K562 (cell line): ENCODE measurements around the gene LRFN2. TPM values are rescaled to one million over a fixed set of nuclear protein-coding genes. Genes with fewer than 3 reads are reported as not detected.

Experiments
- ATAC-seq: fragments of 200-7000 bp; cut with Tn5 transposase; 3 replicates; pipeline ENCODE4 v1.9.1; 2020; ENCODE audit warnings: moderate library complexity
- BruUV-seq: library from RNA; stranded (reverse); fragments of 400-500 nt; replicated peaks from 2 replicates; lab custom pipeline; 2021; lab: Mats Ljungman, UMichigan
- CTCF ChIA-PET: fragments of 300-600 bp; formaldehyde crosslinking; extraction: SDS; loops from one replicate; lab custom pipeline; 2021; ENCODE audit warnings: low intra/inter-chr PET ratio; lab: Yijun Ruan, JAX
- POLR2A ChIA-PET: fragments of 300-600, 350-650 bp; sonication (Branson Sonifier 250); formaldehyde crosslinking; extraction: SDS; loops from one replicate; lab custom pipeline; 2021; ENCODE audit warnings: antibody characterized with exemption, inconsistent platforms; lab: Yijun Ruan, JAX
- DNase-seq, 4 experiments: peaks; one replicate each; pipeline versions ENCODE4 v3.0.0 to v3.0.0-alpha.2; 2011 to 2018; ENCODE audit warnings: low spot score in 3 of 4, mixed read lengths in 3 of 4; ENCODE audit errors: extremely low read depth in 1 of 4
- FAIRE-seq: peaks from 2 replicates; lab custom pipeline; 2011; peaks lifted over from hg19 to GRCh38; lab: Jason Lieb, UNC
- H2AFZ ChIP-seq: 2 replicates; pipeline ENCODE4 v1.6.0; 2011; ENCODE audit warnings: low read depth, low read length, control low read depth, inconsistent platforms
- H3K27ac ChIP-seq: fragments of 200-600 bp; 3 replicates; pipeline ENCODE4 v1.8.0; 2011; ENCODE audit warnings: low read depth, mild to moderate bottlenecking, control low read depth, inconsistent platforms, low read length, moderate library complexity, mixed read lengths; ENCODE audit errors: extremely low read depth
- H3K27me3 ChIP-seq, 2 experiments: fragments of 300-600 bp in 1 of 2; 2 replicates in 1 of 2; 3 replicates in 1 of 2; pipeline versions ENCODE4 v1.6.0 to v1.8.0; 2011; ENCODE audit warnings: inconsistent platforms in 2 of 2, low read length in 2 of 2, mild to moderate bottlenecking in 1 of 2, mixed read lengths in 1 of 2, moderate library complexity in 1 of 2; ENCODE audit not compliant: control insufficient read depth in 2 of 2, insufficient read depth in 2 of 2
- H3K36me3 ChIP-seq: fragments of 300-600 bp; 3 replicates; pipeline ENCODE4 v1.8.0; 2011; ENCODE audit warnings: mild to moderate bottlenecking, low read length, inconsistent platforms; ENCODE audit not compliant: control insufficient read depth, insufficient read depth
- H3K4me1 ChIP-seq, 2 experiments: fragments of 200-600 bp in 1 of 2; replicated peaks in 1 of 2; 2 replicates in 1 of 2; 3 replicates in 1 of 2; pipeline versions ENCODE4 v1.5.1 to v1.8.0; 2011; ENCODE audit warnings: inconsistent platforms in 2 of 2, low read length in 2 of 2, mild to moderate bottlenecking in 1 of 2, mixed read lengths in 1 of 2, moderate library complexity in 1 of 2; ENCODE audit not compliant: control insufficient read depth in 2 of 2, insufficient read depth in 2 of 2
- H3K4me2 ChIP-seq: 2 replicates; pipeline ENCODE4 v1.6.1; 2011; ENCODE audit warnings: low read length, control low read depth, inconsistent platforms, mixed read lengths; ENCODE audit not compliant: insufficient read depth
- H3K4me3 ChIP-seq: fragments of 200-600 bp; sonication (generic), shearing (Covaris generic); 2 replicates; pipeline ENCODE4 v1.5.1; 2016; ENCODE audit warnings: control low read depth, inconsistent platforms
- H3K79me2 ChIP-seq: fragments of 200-600 bp; 3 replicates; pipeline ENCODE4 v1.8.0; 2011; ENCODE audit warnings: low read length, inconsistent platforms; ENCODE audit not compliant: control insufficient read depth, insufficient read depth
- H3K9ac ChIP-seq, 2 experiments: 2 replicates each; pipeline versions ENCODE4 v1.6.0 to v1.6.1; 2011; ENCODE audit warnings: low read depth in 2 of 2, low read length in 2 of 2, control low read depth in 1 of 2, inconsistent platforms in 1 of 2, mild to moderate bottlenecking in 1 of 2, mixed read lengths in 1 of 2; ENCODE audit not compliant: insufficient read depth in 1 of 2
- H3K9me1 ChIP-seq: one replicate; pipeline ENCODE4 v1.6.0; 2011; ENCODE audit warnings: inconsistent platforms, mild to moderate bottlenecking, low read length, moderate library complexity; ENCODE audit not compliant: control insufficient read depth, insufficient read depth
- H3K9me3 ChIP-seq: replicated peaks from 2 replicates; pipeline ENCODE4 v1.5.1; 2011; ENCODE audit warnings: low read depth, low read length, inconsistent platforms; ENCODE audit not compliant: control insufficient read depth, insufficient read depth
- H4K20me1 ChIP-seq: replicated peaks from 2 replicates; pipeline ENCODE4 v1.6.1; 2011; ENCODE audit warnings: low read length, inconsistent platforms, mixed read lengths; ENCODE audit not compliant: control insufficient read depth, insufficient read depth
- ADNP ChIP-seq: fragments of 200-800 bp; sonication (Bioruptor generic); IDR thresholded peaks from 2 replicates; pipeline ENCODE4 v1.6.1; 2016; ENCODE audit warnings: missing genetic modification characterization, missing compliant biosample characterization
- IRF9 ChIP-seq: fragments of 450-650 bp; IDR thresholded peaks from 2 replicates; pipeline ENCODE4 v1.6.1; 2016; ENCODE audit warnings: missing biosample characterization, missing genetic modification characterization
- ZNF282 ChIP-seq: sonication (generic); formaldehyde crosslinking; IDR thresholded peaks from 2 replicates; pipeline ENCODE4 v1.8.1; 2023; ENCODE audit warnings: missing genetic modification reagents
- WGBS: fragments of 100-300 bp; shearing (Covaris generic); methylation state at CpG from one replicate; pipeline ENCODE4 v1.1.6; 2016; ENCODE audit warnings: low coverage, mixed read lengths; ENCODE audit not compliant: insufficient coverage; ENCODE audit errors: missing lambda C conversion rate; 5-methylcytosine and 5-hydroxymethylcytosine counted together
- in situ Hi-C: fragments of 300-500 bp; cut with MboI; formaldehyde crosslinking; loops from 4 replicates; pipeline ENCODE4 v1.15.0; 2018; ENCODE audit warnings: inconsistent platforms, mixed read lengths
- intact Hi-C: fragments of 100-400 bp; cut with micrococcal nuclease; formaldehyde crosslinking; loops from 2 replicates; pipeline ENCODE4 v1.14.2; 2022
- polyA plus RNA-seq, 8 experiments: library from polyadenylated mRNA; depleted of rRNA in 4 of 8; stranded (reverse) in 5 of 8; unstranded in 3 of 8; fragments of >200 nt; fragmentation: Nextera tagmentation in 2 of 8; fragmentation: Illumina TruSeq in 1 of 8; extraction: Ambion mirVana in 2 of 8; extraction: Trizol in 1 of 8; gene quantifications; 2 replicates each; pipeline versions ENCODE4 v1.2.1 to v1.2.3, GENCODE V29; 2011 to 2014; ENCODE audit warnings: inconsistent platforms in 1 of 8, missing spikeins in 1 of 8
- total RNA-seq, 7 experiments: library from RNA; depleted of rRNA in 6 of 7; stranded (reverse); fragments of >200 nt in 6 of 7; fragmentation: Illumina TruSeq in 2 of 7; extraction: Trizol in 2 of 7; gene quantifications; 2 replicates each; pipeline versions ENCODE4 v1.2.1 to v1.2.3, GENCODE V29; 2011 to 2021; ENCODE audit warnings: low replicate concordance in 1 of 7
- TF ChIP-seq, protein P1 (sequence below): fragments of 450-650 bp; IDR thresholded peaks from 2 replicates; pipeline ENCODE4 v1.6.1; 2017; ENCODE audit warnings: mild to moderate bottlenecking, moderate library complexity

Gene LRFN2
- total and polyA plus RNA-seq, 9 of the 15 experiments (the other 6 are each of a cell fraction or from before 2014, with no cell fraction given), result not detected

- no peaks in the 10 kb centered on the region for H3K4me1 ChIP-seq
- 3% methylated on average over 7 of the region's 8 CpGs for WGBS
- POLR2A ChIA-PET, result interaction anchor here (0.6 to 1.1 kb wide), 2 partner anchors 19 to 241 kb away, joined by 3 read pairs; no protein-coding TSS in a partner anchor
- ATAC-seq (no peak), DNase-seq (no peak), FAIRE-seq (no peak)
- no peak overlapping the region for H3K4me3 ChIP-seq
- no peaks in the 10 kb centered on the region for H3K36me3 ChIP-seq
- H3K4me2 ChIP-seq, result no peak overlapping the region
- H3K27ac ChIP-seq, result no peak overlapping the region
- TF ChIP-seq, protein P1, sequence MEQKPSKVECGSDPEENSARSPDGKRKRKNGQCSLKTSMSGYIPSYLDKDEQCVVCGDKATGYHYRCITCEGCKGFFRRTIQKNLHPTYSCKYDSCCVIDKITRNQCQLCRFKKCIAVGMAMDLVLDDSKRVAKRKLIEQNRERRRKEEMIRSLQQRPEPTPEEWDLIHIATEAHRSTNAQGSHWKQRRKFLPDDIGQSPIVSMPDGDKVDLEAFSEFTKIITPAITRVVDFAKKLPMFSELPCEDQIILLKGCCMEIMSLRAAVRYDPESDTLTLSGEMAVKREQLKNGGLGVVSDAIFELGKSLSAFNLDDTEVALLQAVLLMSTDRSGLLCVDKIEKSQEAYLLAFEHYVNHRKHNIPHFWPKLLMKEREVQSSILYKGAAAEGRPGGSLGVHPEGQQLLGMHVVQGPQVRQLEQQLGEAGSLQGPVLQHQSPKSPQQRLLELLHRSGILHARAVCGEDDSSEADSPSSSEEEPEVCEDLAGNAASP, result no peak
- TF ChIP-seq IRF9 (tag) (no peak), ZNF282 (CRISPR knock-in tag) (no peak), ADNP (tag) (no peak)
- H2AFZ ChIP-seq, result no peak overlapping the region
- CTCF ChIA-PET, result no interaction called here
- H3K9me1 ChIP-seq, result no peaks in the 10 kb centered on the region
- H3K9me3 ChIP-seq, result no peaks in the 10 kb centered on the region
- H3K79me2 ChIP-seq, result no peaks in the 10 kb centered on the region
- no peak overlapping the region for H3K9ac ChIP-seq
- H4K20me1 ChIP-seq, result no peaks in the 10 kb centered on the region; the same call in none of the 2 replicates
- H3K27me3 ChIP-seq, result peaks cover 0 to 12% of the 10 kb centered on the region in 2 experiments; a peak in 2 of 5 replicates
- no TSS peak for BruUV-seq
- intact Hi-C loops (no loop called here), in situ Hi-C loops (no loop called here)
Observed at GRCh38 chr6:40569162-40569910, 17.8 kb downstream of the LRFN2 start.
